ENCODE results near the gene YWHAB. TPM values are rescaled to one million over a fixed set of nuclear protein-coding genes. Genes with fewer than 3 reads are reported as not detected.

The YWHAB gene
- total RNA-seq, 2 donors from 2014 or later: 256 to 282 TPM

GRCh38 chr20:44928595-44928994 lies 43.1 kb downstream of the YWHAB start:
- H3K36me3 ChIP-seq: no peaks in the 10 kb centered on the region
- H3K4me3 ChIP-seq: no peak overlapping the region

GRCh38 chr20:44930517-44931168 lies 45.1 kb downstream of the YWHAB start:
- no peaks in the 10 kb centered on the region for H3K4me1 ChIP-seq
- TF ChIP-seq CTCF (IDR thresholded peaks at IDR 0.05): no peak
- no peaks in the 10 kb centered on the region for H3K9me3 ChIP-seq
- no peaks in the 10 kb centered on the region for H3K36me3 ChIP-seq
- no peak for DNase-seq
- intact Hi-C loops (cut with DNase I): no loop called here
- H3K27me3 ChIP-seq: no peaks in the 10 kb centered on the region
- H3K4me3 ChIP-seq: no peak overlapping the region
- no peak overlapping the region for H3K9ac ChIP-seq (ENCODE audit: low read depth in 2 of 2, low read length in 2 of 2)
- H3K27ac ChIP-seq: no peak overlapping the region

More at GRCh38 chr20:44928595-44928994, 43.1 kb downstream of the YWHAB start:
- Histone ChIP-seq H3K27me3 (no peaks in the 10 kb centered on the region), H3K9me3 (no peaks in the 10 kb centered on the region), H3K27ac (no peak overlapping the region), H3K4me1 (no peaks in the 10 kb centered on the region), H3K9ac (ENCODE audit: low read depth in 2 of 2, low read length in 2 of 2) (no peak overlapping the region)
- no peak for TF ChIP-seq CTCF (IDR thresholded peaks at IDR 0.05)
- DNase-seq: no peak
- intact Hi-C loops (cut with DNase I): no loop called here

- no peak overlapping the region for H3K27ac ChIP-seq
- intact Hi-C loops (cut with DNase I): no loop called here
- no peaks in the 10 kb centered on the region for H3K27me3 ChIP-seq
- no peaks in the 10 kb centered on the region for H3K4me1 ChIP-seq
- DNase-seq: no peak
- no peaks in the 10 kb centered on the region for H3K9me3 ChIP-seq
- H3K9ac ChIP-seq (ENCODE audit: low read depth in 2 of 2, low read length in 2 of 2): no peak overlapping the region
- H3K4me3 ChIP-seq: no peak overlapping the region
- TF ChIP-seq CTCF (IDR thresholded peaks at IDR 0.05): no peak
- no peaks in the 10 kb centered on the region for H3K36me3 ChIP-seq
Observed at GRCh38 chr20:44931911-44932310, 46.4 kb downstream of the YWHAB start.

GRCh38 chr20:44932916-44933315 lies 47.4 kb downstream of the YWHAB start:
- Histone ChIP-seq H3K27me3 (no peaks in the 10 kb centered on the region), H3K4me3 (no peak overlapping the region), H3K9me3 (no peaks in the 10 kb centered on the region), H3K9ac (ENCODE audit: low read depth in 2 of 2, low read length in 2 of 2) (no peak overlapping the region), H3K4me1 (no peaks in the 10 kb centered on the region), H3K36me3 (no peaks in the 10 kb centered on the region), H3K27ac (no peak overlapping the region)
- no peak for TF ChIP-seq CTCF (IDR thresholded peaks at IDR 0.05)
- intact Hi-C loops (cut with DNase I): no loop called here
- DNase-seq: no peak

- H3K36me3 ChIP-seq: no peaks in the 10 kb centered on the region
- H3K27me3 ChIP-seq: no peaks in the 10 kb centered on the region
- DNase-seq: no peak
- H3K4me1 ChIP-seq: no peaks in the 10 kb centered on the region
- no peak overlapping the region for H3K4me3 ChIP-seq
- H3K9ac ChIP-seq (ENCODE audit: low read depth in 2 of 2, low read length in 2 of 2): no peak overlapping the region
- H3K27ac ChIP-seq: no peak overlapping the region
- no peak for TF ChIP-seq CTCF (IDR thresholded peaks at IDR 0.05)
- intact Hi-C loops (cut with DNase I): no loop called here
- H3K9me3 ChIP-seq: no peaks in the 10 kb centered on the region
Observed at GRCh38 chr20:44936510-44936909, 51.0 kb downstream of the YWHAB start.
